Upper lobe of left lung (tissue), 4 donors: ENCODE data around the gene ANO3.

Experiments
- CTCF ChIP-seq, 6 experiments: fragments of 450-650 bp in 4 of 6; fragments of 200-600 bp in 2 of 6; sonication (generic) in 2 of 6; IDR thresholded peaks; one replicate each; pipeline ENCODE4 v1.5.1; 2016 to 2019; ENCODE audit warnings: antibody characterized with exemption in 6 of 6
- POLR2AphosphoS5 ChIP-seq, 2 donors: sonication (generic); formaldehyde crosslinking; IDR thresholded peaks; one replicate each; pipeline ENCODE4 v1.5.1; 2017; ENCODE audit warnings: antibody characterized with exemption in 2 of 2

GRCh38 chr11:26344647-26345046, 12.7 kb downstream of the ANO3 start:
- TF ChIP-seq CTCF (IDR thresholded peaks at IDR 0.05) (no peak), POLR2AphosphoS5 (IDR thresholded peaks at IDR 0.05) (no peak)
